Stimulated activated CD4-positive, alpha-beta T cell treated with anti-CD3 and anti-CD28 coated beads, Interleukin-12 subunit alpha, Interleukin-12 subunit beta, amount 100 ng/mL, for 48 hours (primary cell): ENCODE data around the gene SPATA9.

Experiments used
- DNase-seq, 3 donors: peaks; one replicate each; pipeline ENCODE4 v3.0.0-alpha.2; 2020; ENCODE audit warnings: low read depth in 2 of 3, low spot score in 1 of 3

Gene SPATA9, protein sequence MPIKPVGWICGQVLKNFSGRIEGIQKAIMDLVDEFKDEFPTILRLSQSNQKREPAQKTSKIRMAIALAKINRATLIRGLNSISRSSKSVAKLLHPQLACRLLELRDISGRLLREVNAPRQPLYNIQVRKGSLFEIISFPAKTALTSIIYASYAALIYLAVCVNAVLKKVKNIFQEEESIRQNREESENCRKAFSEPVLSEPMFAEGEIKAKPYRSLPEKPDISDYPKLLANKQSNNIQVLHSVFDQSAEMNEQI

DNA sequence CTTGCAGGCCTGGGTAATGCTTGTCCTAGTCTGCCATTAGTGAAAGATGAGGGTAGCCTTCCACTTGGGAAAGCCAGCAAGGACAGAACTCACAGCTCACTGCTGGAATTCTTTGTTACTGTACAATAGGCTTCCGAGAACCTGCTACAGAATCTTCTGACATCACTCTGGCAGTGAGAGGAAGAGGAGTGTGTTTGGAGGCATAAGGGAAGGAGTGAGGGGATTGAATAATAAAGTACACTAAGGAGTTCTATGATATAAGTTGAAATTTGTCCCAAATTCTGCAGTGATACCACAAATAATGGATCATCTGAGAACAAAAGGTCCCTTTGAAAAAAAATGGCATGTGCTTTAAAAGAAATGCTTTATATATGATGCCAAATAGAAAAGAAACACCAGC, at the start of gene SPATA9:
SPATA9 (minus strand) TSS at position 101 of the 400 bp plus-strand sequence. CDS start 137 bp downstream, outside the sequence.
- DNase-seq, result no peak

DNA sequence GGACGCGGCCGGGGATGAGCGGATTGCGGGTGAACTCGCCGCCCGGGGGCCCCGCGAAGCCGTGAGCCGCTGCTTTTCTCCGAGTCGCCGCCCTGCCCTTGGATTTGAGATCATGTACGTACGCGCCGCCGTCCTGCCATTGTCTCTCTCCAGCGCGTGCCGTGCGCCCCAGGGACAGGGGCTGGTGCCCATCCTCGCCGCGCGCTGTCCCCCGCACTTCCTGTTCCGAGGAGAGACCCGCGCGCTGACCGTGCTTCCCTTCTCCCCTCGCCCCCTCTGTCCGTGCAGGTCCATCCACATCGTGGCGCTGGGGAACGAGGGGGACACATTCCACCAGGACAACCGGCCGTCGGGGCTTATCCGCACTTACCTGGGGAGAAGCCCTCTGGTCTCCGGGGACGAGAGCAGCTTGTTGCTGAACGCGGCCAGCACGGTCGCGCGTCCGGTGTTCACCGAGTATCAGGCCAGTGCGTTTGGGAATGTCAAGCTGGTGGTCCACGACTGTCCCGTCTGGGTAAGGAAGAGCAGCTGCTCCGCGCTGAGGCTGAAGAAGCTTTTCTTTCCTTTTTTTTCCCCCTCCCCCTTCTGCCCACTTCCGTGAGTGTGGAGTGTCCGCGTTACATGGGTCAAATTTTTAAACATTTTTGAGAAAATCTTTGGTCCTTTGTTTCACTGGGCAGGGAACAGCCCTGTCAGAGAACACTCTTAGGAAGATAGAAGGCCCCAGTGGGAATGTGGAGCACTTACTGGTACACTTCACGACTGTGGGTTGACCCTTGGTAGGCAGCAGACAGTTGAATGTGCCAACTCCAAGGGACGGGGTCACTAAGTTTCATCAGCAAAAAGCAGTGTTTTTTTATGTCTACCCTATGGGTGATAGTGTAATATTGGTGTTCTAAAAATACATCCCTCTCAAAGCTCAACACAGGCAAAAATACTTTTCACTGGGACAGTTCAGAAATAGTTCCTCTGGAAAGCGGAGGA, 49.1 kb upstream of the SPATA9 start:
- DNase-seq, result peak in 1 of 3 donors; percentile 13

DNA sequence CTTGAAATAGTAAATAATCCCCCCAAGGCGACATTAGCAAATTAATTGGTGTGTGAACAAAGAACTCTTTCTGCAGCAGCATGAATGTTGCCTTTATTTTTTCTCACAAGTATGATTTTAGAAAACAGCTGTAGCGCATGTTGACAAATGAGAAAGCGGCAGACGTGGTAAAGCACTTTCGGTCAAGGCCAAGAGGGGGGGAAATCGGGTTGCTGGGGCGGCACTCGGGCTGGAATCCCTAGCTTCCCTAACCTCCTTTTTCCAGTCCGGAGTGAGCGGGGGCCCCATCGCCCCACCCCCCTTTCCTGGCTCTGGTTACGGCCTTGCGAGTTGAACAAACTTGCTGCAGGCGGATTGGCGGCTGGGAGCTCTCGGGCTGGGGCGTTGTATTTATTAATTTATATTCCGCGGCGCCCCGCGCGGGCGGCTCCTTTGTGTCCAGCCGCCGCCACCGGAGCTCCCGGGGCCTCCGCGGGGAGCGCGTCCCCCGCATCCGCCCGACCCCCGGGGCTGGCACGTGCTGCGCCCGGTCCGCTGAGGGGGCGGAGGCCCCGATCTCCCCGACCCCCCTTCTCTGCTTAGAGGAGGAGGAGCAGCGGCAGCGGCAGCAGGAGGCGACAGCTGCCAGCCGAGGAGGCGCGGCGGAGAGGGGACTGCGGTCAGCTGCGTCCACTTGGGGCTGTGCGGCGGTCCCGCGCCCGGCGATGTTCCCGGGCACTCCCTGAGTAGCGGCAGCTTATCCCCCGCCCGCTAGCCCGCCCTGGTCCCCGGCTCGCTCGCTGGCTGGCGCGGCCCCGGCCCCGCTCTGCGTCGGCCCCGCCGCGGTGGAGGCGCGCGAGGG, 48.2 kb upstream of the SPATA9 start, which contains the start of gene RHOBTB3:
RHOBTB3 (plus strand) TSS at position 607 of the 841 bp plus-strand sequence. CDS start 347 bp downstream, outside the sequence.
- peak in 1 of 3 donors; percentile 5 for DNase-seq

DNA sequence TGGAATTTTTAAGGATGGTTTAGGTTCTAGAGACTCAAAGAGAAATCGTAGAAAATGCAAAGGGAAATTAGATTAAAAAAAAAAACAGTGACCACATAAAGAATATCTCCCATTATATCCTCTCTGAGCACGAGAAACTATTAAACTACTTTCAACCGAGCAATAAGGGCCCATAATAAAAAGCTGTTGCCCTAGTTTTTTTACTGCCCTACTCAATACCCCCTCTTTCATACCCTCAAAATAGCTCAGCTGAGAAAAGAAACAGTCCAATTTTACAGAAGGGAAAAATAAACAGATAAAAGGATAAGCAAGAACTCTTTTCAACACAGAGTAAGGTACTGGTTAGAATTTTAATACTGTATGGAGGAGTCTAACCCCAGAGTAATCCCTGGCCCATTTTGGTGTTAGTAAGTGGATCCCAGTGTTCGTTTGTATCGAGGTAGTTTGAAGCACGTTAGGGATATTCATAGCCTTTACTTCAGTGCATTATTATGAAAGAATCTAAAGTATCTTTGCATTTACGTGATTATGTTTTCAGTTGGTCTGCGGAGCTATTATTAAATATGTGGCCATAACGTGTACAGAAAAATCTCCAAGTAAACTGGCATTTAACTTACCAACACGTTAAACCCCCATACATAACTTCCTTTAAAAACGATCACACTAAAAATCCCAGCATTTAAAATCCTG, 47.4 kb upstream of the SPATA9 start:
- DNase-seq, result no peak

DNA sequence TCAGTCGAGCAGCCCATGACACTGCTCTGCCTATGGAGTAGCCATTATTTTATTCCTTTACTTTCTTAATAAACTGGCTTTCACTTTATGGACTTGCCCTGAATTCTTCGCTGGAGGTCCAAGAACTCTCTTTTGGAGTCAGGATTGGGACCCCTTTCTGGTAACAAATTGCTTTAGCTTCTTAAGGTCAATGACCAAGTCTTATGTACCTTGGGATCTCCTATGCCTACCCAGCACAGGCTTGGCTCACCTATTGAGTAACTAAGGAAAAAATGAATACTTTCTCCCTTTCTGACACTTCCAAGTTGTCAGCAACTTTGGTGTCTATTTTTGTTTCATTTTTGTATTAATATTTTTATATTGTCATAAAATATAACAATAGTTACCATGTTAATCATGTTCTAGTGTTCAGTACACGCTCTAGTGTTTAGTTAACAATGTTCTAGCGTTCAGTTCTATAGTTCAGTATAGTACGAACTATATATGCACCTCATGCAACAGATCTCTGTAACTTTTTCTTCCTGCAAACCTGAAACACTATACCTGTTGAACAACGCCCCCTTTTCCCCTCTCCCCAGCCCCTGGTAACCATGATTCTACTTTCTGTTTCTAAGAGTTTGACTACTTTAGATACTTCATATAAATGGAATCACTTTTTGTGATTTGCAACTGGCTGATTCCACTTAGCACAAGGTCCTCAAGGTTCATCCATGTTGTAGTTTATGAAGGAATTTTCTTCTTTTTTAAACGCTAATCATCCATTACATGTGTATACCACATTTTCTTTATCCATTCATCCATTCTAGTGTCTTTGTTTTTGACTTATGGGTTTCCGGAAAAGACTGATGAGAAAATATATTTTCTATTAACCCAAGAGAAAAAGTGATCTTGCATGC, 46.6 kb upstream of the SPATA9 start:
- DNase-seq, result no peak

DNA sequence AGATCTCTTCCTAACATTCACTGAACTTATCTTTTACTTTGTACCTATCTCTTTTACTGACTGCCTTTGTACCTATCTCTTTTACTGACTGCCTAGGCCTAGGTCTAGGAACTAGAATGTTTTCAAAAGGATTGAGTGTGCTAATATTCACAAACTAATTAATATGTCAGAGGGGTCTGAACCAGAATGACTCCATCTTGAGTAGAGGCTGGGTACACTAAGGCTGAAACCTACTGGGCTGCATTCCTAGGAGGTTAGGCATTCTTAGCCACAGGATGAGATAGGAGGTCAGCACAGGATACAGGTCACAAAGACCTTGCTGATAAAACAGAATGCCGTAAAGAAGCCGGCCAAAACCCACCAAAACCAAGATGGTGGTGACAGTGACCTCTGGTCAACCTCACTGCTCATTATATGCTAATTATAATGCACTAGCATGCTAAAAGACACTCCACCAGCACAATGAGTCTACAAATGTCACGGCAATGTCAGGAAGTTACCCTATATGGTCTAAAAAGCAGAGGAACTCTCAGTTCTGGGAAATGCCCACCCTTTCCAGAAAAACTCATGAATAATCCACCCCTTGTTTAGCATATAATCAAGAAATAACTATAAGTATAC, 45.8 kb upstream of the SPATA9 start:
- DNase-seq, result no peak

DNA sequence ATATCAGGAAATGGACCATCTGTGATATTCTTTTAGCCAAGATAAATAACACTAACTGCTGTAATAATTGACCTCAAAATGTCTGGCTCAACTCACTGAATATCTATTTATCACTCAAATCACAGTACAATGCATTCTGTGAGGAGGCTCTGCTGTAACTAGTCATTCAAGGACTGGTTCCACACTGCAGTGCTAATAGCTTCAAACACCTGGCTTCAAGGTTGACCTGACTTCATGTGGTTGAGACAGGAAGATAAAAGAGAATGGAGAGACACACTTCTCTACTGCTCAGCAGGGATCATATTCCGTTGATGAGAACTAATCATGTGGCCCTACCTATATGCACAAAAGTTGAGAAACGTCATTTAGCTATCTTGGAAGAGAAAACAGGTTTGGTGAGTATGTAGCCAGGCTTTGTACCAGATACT, 45.0 kb upstream of the SPATA9 start:
- no peak for DNase-seq

DNA sequence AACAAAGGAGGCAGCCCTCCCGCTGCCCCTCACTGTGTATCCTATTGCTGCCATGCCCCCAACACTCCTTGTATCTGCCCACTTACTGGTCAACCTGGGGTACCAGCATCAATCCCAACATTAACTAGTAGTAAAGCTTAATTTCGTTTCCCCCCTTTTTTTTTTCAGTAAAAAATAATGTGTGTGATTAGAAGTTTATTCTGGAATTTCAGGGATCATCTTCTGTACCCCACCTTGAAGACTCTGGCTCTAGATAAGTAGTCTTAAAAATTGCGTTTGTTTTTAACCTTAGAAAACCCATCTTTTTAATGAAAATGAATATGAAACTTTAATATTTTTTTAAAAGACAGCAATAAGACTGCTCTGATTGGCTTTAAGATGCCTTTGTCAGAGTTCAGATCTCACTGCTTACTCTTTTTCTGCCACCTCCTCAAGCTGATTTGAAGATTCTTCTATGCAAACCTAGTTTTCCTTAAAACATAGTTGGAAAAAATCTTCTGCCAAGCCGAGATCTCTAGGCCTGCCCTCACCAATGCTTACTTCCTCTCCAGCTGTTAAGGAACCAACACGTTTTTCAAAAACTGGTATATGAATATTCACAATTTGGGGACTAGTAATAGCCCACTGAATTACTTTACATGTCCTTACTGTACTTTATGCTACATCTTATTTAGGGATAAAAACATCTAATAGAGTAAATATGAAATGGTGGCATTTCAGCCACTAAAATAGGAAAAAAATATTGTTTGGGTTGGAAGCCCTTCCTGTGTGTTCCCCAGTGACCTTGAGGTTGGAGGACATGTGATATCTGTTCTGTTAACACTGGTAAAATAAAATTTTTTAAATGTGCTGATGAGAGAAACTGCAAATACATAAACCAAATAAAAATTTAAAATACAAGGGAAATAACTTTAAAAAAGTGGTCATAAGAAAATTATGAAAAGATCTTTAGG, 44.3 kb upstream of the SPATA9 start:
- DNase-seq, result no peak

DNA sequence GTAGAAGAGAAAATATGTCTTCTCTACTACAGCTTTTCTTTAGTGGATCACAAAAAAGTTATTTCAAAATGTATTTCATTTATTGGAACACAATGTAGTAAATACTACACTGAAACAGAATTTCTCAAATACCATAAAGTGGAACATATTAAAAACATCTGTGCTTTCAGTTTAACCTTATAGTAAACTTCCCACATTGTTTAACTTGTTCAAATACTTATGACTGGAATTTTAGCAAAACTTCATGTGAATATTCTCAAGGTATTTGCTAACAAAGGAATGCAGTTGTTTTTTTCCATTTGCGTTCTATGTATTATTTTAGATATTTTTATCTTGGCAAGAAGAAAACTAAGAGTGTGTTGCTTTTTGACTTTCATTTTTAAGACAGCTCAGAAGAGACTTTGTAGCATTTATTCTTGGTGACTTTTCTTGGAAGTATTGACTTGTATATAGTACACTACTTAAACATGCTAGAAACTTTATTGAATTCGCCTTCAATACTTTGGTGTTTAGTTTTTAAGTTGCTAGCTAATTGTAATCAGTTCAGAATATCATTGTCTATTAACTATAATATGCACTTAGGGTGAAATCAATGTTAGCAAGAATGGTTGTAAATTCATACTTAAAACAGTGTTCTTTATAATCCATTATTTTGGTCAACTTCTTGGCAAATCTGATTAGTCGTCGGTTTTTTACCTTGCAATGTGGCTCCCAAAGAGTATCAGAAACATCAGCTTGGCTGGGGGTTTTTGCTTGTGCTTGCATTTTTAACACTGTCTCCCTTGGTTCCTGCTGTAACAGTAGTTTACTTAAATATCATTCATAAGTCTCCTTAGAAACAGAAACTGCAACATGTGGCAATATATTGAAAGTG, 43.4 kb upstream of the SPATA9 start:
- no peak for DNase-seq

DNA sequence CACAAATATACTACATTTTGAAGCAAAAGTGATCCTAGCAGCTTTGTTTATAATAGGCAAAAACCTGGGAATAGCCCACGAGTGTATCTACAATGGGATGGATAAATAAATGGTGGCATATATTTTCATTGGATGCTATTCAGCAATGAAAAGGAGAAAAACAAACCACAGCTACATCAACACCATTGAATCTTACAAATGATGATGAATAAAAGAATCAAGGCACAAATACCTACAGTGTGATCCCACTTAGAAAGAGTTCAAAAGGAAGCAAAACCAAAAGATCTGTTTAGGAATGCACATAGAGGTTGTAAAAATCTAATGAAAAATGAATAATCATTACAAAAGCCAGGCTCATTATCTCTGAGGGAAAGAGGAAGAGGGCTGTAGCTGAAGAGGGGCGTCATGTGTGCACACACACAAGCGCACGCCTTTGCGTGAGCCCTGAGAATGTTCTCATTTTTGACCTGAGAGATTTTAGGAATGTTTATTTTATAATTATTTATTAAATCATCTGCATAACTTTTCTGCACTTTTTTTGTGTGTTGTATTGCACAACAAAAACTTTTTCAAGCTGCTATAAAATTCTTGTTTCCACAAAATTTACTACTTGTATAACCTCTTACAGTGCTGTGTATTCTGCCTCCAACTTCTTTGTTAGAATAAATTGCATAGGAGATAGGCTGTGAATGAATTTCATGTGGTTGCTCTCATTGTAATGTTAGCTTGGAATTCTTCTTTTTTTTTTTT, 42.5 kb upstream of the SPATA9 start:
- no peak for DNase-seq

DNA sequence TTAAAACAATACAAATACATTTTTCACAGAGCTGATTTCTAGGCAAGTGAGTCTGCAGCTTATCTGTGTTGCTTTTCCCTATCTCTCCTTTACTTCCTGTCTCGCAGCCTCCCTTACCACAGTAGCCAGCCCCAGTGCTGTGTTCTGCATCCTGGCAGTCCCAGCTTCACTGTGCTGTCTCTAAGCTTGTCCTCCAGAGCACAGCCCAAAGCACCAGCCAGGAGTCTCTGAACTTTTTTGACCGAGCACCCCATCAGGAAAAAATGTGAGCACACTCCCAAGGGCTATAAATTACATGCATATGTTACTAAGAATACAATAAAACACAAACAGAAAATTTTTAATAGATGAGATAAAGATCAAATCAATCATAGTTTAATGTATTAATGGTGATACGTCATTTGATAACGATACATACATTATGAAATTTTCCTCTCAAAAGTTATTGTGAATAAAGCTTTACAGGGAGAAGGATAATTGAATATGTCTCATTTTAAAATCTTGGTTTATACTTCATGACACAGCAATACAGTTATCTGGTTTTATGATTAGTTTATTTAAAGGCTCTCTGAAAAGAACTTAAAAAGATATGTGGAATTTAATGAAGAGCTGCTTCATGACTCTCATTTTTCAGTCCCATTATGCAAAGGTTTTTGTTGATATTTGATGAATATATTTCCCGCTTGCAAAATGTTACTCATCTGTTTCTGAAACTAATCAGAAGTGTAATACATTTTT, 41.0 kb upstream of the SPATA9 start:
- DNase-seq, result no peak

DNA sequence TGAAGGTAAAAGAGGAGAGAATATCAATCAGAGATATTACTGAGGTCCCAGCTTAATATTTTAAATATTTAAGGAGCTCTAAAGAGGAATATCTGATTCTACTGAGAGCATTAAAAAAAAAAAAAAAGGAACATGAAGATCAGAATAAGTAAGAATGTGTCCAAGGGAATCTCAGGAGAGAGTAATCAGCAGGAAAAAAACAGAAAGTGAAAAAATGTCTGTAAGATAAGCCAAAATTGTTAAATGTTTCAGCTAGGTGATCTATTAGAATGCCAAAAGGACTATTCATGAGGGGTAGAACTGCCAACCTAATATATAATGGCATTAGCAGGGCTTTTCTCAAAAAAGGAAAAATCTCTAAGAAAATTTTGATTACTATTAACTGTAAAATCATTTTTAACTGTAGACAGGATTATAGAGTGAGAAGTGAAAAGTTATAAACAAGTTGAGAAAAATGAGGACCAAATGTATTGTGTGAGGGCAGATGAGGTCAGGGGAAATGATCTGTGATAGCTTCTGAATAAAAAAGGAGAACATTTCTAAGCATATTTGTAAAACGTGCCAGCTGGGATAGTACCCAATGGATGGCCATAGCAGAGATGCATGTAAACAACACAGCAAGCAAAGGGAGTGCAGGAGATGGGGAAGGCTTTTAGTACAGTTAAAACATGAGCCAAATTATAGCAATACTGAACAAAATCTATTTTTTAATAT, 38.9 kb upstream of the SPATA9 start:
- no peak for DNase-seq

DNA sequence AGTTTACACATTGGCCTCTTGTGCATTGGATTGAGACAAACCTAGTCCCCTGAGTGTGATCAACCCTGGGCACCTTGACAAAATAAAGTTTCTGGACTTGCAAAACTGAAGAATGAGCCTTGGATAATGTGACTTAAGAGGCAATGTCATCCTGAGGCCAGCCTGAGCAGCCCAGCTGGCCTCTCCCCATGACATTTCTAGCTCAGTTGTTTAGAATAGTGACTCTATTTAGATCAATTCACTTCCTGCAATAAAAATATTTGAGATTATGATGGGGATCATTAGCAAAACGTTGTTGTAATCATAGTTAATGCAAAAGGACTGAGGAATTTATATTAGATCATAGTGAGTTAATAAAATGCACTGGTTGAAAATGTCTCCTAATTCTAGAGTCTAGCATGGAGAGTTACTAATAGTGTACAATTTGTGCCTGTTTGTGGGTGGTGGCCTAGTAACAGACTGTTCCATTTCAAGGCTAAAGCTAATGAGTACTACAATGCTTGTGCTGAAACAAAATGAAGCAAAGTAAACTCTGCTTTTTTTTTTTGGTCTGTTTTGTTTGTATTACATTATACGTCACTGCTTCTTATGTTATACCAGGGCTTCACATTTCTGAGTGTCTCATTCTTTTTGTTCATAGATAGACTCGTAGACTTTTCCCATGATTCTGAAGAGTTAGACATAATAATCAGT, 37.4 kb upstream of the SPATA9 start:
- DNase-seq, result no peak

DNA sequence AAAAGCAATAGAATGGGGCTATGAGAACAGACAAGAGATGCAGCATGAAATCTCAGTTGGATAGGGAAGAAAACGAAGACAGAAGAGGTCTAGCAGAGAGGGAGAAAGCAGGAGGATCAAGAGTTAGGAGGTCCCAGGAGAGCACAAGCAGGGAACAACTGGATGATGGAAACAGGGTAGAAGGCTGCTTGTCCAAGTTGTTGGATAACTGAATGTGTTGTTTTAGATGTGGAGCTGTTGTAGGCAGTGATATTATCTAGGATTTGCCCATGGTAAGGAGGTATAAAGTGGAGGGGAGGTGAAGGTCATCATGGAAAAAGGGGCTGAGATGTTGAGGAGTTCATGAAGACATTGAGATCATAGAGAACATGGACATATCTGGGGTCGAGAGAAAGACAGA, 35.9 kb upstream of the SPATA9 start:
- DNase-seq, result no peak
